GM15510 (cell line): Measurements from ENCODE around the gene RSPRY1.

Experiments
- POLR2A ChIP-seq: IDR thresholded peaks from 3 replicates; pipeline ENCODE4 v1.6.1; 2011; ENCODE audit warnings: borderline replicate concordance; ENCODE audit not compliant: insufficient read length; ENCODE audit errors: extremely low read depth

RSPRY1 gene

DNA sequence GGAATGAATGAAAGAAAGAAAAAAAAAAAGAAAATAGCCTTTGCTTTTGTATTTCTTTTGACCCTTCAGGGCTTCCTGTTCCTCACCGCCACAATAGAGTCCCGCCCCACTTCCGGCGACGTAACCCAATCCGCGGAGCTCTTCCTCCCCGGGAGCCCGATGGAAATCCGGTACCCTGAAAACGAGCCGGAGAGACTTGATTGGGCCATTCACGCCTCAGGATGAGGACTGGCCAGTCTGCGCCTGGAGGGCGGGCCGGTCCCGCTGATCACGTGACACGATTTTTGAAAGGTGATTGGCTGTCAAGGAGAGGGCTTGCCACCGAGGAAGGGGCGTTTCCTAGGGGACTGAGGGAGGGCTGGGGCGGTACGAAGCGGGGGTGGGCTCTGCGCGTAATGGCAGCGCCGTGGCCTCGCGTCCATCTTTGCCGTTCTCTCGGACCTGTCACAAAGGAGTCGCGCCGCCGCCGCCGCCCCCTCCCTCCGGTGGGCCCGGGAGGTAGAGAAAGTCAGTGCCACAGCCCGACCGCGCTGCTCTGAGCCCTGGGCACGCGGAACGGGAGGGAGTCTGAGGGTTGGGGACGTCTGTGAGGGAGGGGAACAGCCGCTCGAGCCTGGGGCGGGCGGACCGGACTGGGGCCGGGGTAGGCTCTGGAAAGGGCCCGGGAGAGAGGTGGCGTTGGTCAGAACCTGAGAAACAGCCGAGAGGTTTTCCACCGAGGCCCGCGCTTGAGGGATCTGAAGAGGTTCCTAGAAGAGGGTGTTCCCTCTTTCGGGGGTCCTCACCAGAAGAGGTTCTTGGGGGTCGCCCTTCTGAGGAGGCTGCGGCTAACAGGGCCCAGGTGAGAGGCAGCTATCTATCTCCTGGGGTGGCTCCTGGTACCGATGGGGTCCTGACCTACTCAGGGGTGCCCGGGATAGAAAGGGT, at the start of gene RSPRY1, which contains the start of gene PSME3IP1:
TSS of gene RSPRY1 (plus strand) at position 385 of the 927 bp plus-strand sequence. CDS start 18,330 bp downstream, outside the sequence.
TSS of gene PSME3IP1 (minus strand) at position 95 of the 927 bp plus-strand sequence. CDS start 12,185 bp downstream, outside the sequence.
- peak; percentile 83 for TF ChIP-seq POLR2A

- no peak for TF ChIP-seq POLR2A
Observed at GRCh38 chr16:57137043-57137442, 49.1 kb upstream of the RSPRY1 start.

DNA sequence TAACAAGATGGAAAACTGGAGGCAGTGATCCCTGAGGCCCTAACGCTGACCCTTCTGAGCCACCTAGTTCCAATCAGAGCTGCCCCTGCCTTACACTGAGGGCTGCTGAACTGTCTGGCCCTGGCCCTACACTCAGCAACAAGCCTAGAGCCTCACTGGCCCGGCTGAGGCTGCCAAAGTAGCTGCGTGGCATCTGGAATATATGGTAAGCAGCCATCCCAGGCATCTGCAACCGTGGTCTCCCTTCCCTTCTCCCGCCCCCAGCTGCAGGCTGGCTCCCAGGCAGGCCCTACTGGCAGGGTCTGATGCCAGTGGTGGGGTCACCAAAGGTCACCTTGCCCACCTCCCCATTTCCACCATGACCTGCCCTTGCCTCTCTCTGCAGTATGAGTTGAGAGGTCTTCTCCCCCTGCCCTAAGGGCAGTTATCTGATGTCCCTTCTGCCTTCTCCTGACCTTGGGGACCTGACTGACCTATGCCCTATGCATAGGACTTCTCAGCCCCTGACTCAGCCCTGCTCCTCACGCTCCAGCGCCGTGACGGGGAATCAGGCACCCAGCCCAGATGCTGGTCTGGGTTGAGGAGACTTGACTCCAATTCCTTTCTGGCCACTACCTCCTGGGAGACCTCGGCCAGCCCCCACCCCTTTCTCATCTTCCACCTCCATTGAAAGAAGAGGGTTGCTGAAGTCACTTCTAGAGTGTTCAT, 48.4 kb upstream of the RSPRY1 start:
- TF ChIP-seq POLR2A = no peak

- no peak for TF ChIP-seq POLR2A
Observed at GRCh38 chr16:57138281-57138935, 47.7 kb upstream of the RSPRY1 start.

- no peak for TF ChIP-seq POLR2A
Observed at GRCh38 chr16:57140931-57141668, 45.0 kb upstream of the RSPRY1 start.

- no peak for TF ChIP-seq POLR2A
Observed at GRCh38 chr16:57141822-57142631, 44.1 kb upstream of the RSPRY1 start.

DNA sequence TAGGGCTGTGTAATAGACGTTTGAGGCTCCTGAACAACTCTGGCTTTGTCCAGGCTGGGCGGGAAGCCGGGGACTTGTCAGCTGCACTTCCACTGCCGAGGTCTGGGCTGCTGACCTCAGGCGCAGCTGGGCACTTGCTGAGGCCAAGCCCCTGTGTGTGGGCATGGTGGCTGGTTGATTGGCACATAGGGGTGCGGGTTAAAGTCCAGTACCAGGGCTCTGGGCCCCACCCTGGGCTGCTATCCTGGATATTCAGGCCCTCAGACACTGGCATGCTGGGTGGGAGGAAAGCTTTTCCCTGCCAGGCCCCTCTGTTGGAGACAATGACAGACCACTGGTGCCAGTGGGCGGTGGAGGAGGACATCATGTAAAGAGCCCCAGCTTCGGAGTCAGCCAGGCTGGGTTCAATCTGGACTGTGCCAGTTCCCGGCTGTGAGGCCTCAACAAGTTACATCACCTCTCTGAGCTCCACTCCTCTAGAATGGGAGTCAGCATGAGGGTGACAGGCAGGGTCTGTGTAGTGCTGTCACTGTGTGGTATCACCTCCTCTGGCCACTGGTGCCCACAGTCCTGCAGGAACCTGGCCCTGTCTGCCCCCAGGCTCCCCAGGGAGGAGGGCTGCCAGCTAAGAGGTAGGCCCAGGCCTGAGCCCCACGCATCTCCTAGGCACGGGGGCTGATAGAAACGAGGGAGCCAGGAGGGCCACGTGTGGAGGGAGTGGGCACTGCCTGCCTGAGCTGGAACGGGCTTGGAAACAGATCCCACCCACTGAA, 42.8 kb upstream of the RSPRY1 start:
- TF ChIP-seq POLR2A = no peak

DNA sequence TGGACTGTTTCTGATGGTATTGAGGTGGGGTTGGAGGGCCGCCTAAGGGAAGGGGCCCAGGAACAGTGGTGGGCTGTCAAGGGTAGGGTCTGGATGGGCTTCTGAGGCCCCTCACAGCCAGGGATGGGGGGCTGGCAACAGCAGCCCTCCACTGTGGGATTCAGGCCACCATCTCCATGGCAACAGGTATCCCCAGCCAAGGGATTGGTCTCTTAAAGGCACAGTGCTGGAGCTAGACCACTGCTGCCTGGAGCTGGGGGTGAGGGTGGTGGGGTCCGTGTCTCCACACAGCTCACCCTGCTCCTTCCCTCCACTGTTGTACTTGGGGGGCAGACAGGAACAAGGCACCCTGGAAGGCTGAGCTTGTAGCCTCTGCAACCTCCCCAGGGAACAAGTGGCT, 42.1 kb upstream of the RSPRY1 start:
- no peak for TF ChIP-seq POLR2A

- TF ChIP-seq POLR2A = no peak
Observed at GRCh38 chr16:57145046-57146021, 40.8 kb upstream of the RSPRY1 start.

DNA sequence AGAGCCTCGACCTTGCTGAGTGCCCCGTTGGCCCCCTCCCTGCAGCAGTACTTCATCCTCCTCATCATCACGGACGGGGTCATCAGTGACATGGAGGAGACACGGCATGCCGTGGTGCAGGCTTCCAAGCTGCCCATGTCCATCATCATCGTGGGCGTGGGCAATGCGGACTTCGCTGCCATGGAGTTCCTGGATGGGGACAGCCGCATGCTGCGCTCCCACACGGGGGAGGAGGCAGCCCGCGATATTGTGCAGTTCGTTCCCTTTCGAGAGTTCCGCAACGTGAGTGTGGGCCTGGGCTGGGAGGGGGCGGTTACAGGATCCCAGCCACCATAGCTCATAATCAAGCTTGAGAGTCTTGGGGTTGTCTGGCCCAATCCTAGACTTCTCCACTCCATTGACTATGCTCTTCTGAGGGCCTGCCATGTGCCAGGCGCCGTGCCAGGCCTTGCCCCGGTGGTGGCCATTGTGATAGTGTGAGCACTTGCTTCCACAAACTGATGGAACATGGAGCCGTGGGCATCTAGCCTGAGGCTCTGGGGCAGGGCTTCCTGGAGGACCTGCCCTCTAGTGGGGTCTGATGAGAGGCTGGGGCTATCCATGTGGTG, 40.0 kb upstream of the RSPRY1 start:
- TF ChIP-seq POLR2A = no peak

DNA sequence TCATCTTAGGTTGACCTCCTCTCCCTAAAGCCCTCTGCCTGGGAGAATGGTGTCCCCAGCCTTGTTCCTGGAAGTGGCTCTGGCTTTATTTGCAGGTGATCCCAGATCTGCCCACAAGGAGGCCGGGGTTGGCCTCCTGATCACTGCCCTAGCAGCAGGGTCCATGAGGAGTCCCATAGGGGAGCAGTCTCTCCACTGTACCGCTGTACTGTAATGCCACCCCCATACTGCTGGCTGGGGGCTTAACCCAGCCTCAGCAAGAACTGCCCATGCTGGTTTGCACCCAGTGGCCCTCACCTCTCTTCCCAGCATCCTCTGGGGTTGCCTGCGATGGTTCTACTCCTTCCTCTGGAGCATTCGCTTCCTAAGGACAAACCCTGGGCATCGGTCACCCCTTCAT, 39.4 kb upstream of the RSPRY1 start:
- no peak for TF ChIP-seq POLR2A
